ENCODE data around the gene STARD4.
A peak's percentile ranks its signal among the peaks of the same experiment; 100 is the strongest.

STARD4 gene

GRCh38 chr5:111512375-111513130 is at the start of gene STARD4:
Gene STARD4, minus strand, starts transcription at chr5:111512535. Its CDS starts 5,102 bp downstream, at chr5:111507433.
- peak; percentile 96 for DNase-seq (ENCODE audit: low spot score)

GRCh38 chr5:111559680-111560079 is 47.3 kb upstream of the STARD4 start:
- no peak for DNase-seq (ENCODE audit: low spot score)

GRCh38 chr5:111557686-111558085 is 45.4 kb upstream of the STARD4 start:
- no peak for DNase-seq (ENCODE audit: low spot score)

- no peak for DNase-seq (ENCODE audit: low spot score)
Observed at GRCh38 chr5:111557111-111557510, 44.8 kb upstream of the STARD4 start.

- DNase-seq (ENCODE audit: low spot score): no peak
Observed at GRCh38 chr5:111556501-111556900, 44.2 kb upstream of the STARD4 start.

GRCh38 chr5:111555760-111556159 is 43.4 kb upstream of the STARD4 start:
- no peak for DNase-seq (ENCODE audit: low spot score)

- DNase-seq (ENCODE audit: low spot score): no peak
Observed at GRCh38 chr5:111553868-111554267, 41.5 kb upstream of the STARD4 start.

- no peak for DNase-seq (ENCODE audit: low spot score)
Observed at GRCh38 chr5:111552896-111553295, 40.6 kb upstream of the STARD4 start.

GRCh38 chr5:111552492-111552891 is 40.2 kb upstream of the STARD4 start:
- no peak for DNase-seq (ENCODE audit: low spot score)

- no peak for DNase-seq (ENCODE audit: low spot score)
Observed at GRCh38 chr5:111551569-111552275, 39.4 kb upstream of the STARD4 start.

GRCh38 chr5:111551161-111551560 is 38.8 kb upstream of the STARD4 start:
- DNase-seq (ENCODE audit: low spot score): no peak

GRCh38 chr5:111550282-111551020 is 38.1 kb upstream of the STARD4 start:
- DNase-seq (ENCODE audit: low spot score): peak; percentile 93

- no peak for DNase-seq (ENCODE audit: low spot score)
Observed at GRCh38 chr5:111548992-111549649, 36.8 kb upstream of the STARD4 start.

GRCh38 chr5:111548348-111548950 is 36.1 kb upstream of the STARD4 start:
- no peak for DNase-seq (ENCODE audit: low spot score)

- no peak for DNase-seq (ENCODE audit: low spot score)
Observed at GRCh38 chr5:111545031-111545430, 32.7 kb upstream of the STARD4 start.

- no peak for DNase-seq (ENCODE audit: low spot score)
Observed at GRCh38 chr5:111537141-111538024, 25.0 kb upstream of the STARD4 start.

- DNase-seq (ENCODE audit: low spot score): no peak
Observed at GRCh38 chr5:111535879-111536549, 23.7 kb upstream of the STARD4 start.

GRCh38 chr5:111532886-111533582 is 20.7 kb upstream of the STARD4 start:
- DNase-seq (ENCODE audit: low spot score): peak; percentile 15

- peak; percentile 38 for DNase-seq (ENCODE audit: low spot score)
Observed at GRCh38 chr5:111530298-111530740, 18.0 kb upstream of the STARD4 start.
